ENCODE results near the gene KIRREL3.

KIRREL3 gene

DNA sequence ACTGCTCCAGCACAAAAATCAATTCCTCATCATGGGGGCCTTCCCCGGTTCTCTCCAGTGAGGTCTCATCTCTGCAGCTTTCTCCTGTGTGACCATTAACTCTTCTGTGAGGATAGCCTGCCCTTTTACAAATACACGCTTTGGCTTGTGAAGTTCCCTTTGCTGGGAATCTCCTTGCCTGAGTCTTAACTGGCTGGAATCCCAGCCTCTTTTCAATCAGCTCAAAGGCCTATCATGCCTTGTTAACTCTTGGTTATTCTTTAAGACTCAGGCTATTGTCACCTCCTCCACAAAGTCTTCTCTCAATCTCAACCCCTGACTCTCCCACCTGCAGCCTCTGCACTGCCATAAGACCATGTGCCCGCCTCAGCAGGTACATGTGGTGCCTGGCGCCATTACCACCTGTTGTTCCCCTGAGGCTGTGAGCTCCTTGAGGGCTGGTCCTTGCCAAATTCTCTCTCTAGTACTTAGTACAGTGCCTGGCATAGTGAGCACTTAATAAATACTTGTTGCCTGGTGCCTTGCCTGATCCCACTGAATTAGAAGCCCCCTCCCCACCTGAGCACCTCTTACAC, 516.9 kb downstream of the KIRREL3 start:
- peaks cover 6% of the 10 kb centered on the region for H3K4me1 ChIP-seq (ENCODE audit: control insufficient read depth, low read depth, low read length)
- H3K27ac ChIP-seq (ENCODE audit: low read length): no peak overlapping the region
- H3K4me3 ChIP-seq (ENCODE audit: low read length): no peak overlapping the region

DNA sequence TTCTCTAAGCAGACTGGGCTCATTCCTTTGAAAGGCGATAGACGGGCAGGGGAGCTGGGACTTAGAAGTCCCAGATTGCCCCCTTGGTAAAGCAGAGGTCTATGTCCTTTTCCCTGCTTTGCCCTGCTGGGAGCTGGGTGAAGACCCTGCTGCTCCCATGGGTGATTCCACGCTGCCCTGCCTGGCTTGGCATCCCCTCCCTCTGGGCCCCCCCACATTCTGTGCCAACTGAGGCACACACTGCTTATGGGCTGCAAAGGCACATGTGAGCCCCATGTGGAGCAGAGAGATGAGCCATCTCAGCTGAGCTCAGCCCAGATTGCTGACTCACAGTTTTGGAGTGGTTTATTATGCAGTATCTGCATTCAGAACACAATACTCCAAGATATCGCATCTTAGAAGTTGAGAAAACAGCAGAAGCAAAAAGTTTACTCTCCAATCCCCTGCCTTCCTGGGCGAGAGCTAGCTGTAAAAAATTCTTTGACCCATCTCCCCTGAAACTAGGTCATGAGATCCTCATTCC, 517.9 kb downstream of the KIRREL3 start:
- Histone ChIP-seq H3K36me3 (ENCODE audit: control insufficient read depth, low read depth, low read length) (no peaks in the 10 kb centered on the region), H3K9ac (ENCODE audit: low read length) (no peak overlapping the region), H3K27ac (ENCODE audit: low read length) (no peak overlapping the region), H3K27me3 (ENCODE audit: control insufficient read depth, insufficient read depth, low read length) (no peaks in the 10 kb centered on the region), H3K4me3 (ENCODE audit: low read length) (no peak overlapping the region), H3K9me3 (ENCODE audit: control insufficient read depth, low read depth, low read length) (no peaks in the 10 kb centered on the region), H3K4me1 (ENCODE audit: control insufficient read depth, low read depth, low read length) (peaks cover 6% of the 10 kb centered on the region)

More for the DNA sequence above, 516.9 kb downstream of the KIRREL3 start:
- H3K27me3 ChIP-seq (ENCODE audit: control insufficient read depth, insufficient read depth, low read length): no peaks in the 10 kb centered on the region
- H3K36me3 ChIP-seq (ENCODE audit: control insufficient read depth, low read depth, low read length): no peaks in the 10 kb centered on the region
- H3K9me3 ChIP-seq (ENCODE audit: control insufficient read depth, low read depth, low read length): no peaks in the 10 kb centered on the region
- no peak overlapping the region for H3K9ac ChIP-seq (ENCODE audit: low read length)

DNA sequence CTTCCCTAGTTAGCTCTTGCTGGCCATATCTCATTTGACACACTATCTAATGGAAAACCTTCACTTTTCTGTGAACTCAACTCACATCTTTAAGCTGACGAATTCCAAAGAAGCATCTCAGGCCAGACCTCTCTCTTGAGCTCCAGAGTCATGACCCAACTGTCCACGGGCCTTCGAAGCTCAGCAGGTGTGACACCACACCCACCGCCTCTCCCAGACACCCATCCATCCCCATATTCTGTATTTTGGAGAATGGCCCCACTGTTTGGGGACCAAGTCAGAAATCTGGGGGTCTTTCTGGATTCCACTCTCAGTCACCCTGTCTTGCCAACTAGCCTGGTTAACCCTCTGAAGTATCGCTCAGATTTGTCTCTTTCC, 519.3 kb downstream of the KIRREL3 start:
- Histone ChIP-seq H3K9ac (ENCODE audit: low read length) (no peak overlapping the region), H3K4me1 (ENCODE audit: control insufficient read depth, low read depth, low read length) (peaks cover 6% of the 10 kb centered on the region), H3K27me3 (ENCODE audit: control insufficient read depth, insufficient read depth, low read length) (no peaks in the 10 kb centered on the region), H3K36me3 (ENCODE audit: control insufficient read depth, low read depth, low read length) (no peaks in the 10 kb centered on the region), H3K27ac (ENCODE audit: low read length) (no peak overlapping the region), H3K9me3 (ENCODE audit: control insufficient read depth, low read depth, low read length) (no peaks in the 10 kb centered on the region), H3K4me3 (ENCODE audit: low read length) (no peak overlapping the region)

- peak overlapping the region; percentile 50 for H3K9ac ChIP-seq (ENCODE audit: low read length)
- peak overlapping the region; percentile 31 for H3K27ac ChIP-seq (ENCODE audit: low read length)
- H3K4me1 ChIP-seq (ENCODE audit: control insufficient read depth, low read depth, low read length): peaks cover 6% of the 10 kb centered on the region
- no peak overlapping the region for H3K4me3 ChIP-seq (ENCODE audit: low read length)
- H3K27me3 ChIP-seq (ENCODE audit: control insufficient read depth, insufficient read depth, low read length): no peaks in the 10 kb centered on the region
- H3K36me3 ChIP-seq (ENCODE audit: control insufficient read depth, low read depth, low read length): no peaks in the 10 kb centered on the region
- H3K9me3 ChIP-seq (ENCODE audit: control insufficient read depth, low read depth, low read length): no peaks in the 10 kb centered on the region
Measured at GRCh38 chr11:126480410-126481302, 519.9 kb downstream of the KIRREL3 start.

- Histone ChIP-seq H3K36me3 (ENCODE audit: control insufficient read depth, low read depth, low read length) (no peaks in the 10 kb centered on the region), H3K27me3 (ENCODE audit: control insufficient read depth, insufficient read depth, low read length) (no peaks in the 10 kb centered on the region), H3K9me3 (ENCODE audit: control insufficient read depth, low read depth, low read length) (no peaks in the 10 kb centered on the region), H3K4me3 (ENCODE audit: low read length) (no peak overlapping the region), H3K27ac (ENCODE audit: low read length) (no peak overlapping the region), H3K9ac (ENCODE audit: low read length) (no peak overlapping the region), H3K4me1 (ENCODE audit: control insufficient read depth, low read depth, low read length) (peaks cover 6% of the 10 kb centered on the region)
Measured at GRCh38 chr11:126480015-126480409, 520.6 kb downstream of the KIRREL3 start.

DNA sequence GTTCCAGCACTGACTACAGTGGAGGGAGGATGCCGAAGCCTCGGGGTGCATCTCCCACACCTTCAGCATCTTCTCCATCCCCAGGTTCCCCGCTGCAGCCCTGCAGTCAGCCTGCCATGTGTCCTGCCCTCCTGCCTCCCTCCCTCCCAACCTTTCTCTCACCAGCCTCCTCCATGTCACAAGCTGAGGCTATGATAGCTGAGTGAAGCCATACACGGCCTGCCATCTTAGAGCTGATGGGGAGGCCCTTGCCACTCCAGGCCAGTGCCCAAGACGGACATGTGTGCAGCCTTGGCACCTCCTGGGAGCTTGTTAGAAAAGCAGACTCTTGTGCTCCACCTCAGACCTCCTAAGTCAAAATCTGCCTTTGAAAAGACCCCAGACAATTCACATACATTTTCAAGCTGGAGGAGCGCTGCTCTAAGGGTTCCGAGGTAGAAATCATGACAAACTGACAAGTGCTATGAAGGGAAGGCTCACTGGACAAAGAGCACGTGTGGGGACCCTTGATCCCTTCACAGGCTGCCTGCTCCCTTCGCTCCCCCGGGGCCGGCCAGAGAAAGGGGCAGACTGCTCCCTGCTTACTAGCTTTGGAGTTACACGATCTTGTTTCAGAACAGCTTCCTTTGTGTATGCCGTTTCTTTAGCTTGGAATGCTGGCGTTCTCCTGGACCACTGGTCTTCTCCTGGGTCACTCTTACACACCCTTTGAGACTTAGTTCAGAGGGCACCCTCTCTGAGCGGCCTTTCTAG, 521.2 kb downstream of the KIRREL3 start:
- Histone ChIP-seq H3K36me3 (ENCODE audit: control insufficient read depth, low read depth, low read length) (no peaks in the 10 kb centered on the region), H3K4me1 (ENCODE audit: control insufficient read depth, low read depth, low read length) (peaks cover 6% of the 10 kb centered on the region), H3K4me3 (ENCODE audit: low read length) (no peak overlapping the region), H3K27me3 (ENCODE audit: control insufficient read depth, insufficient read depth, low read length) (no peaks in the 10 kb centered on the region), H3K27ac (ENCODE audit: low read length) (no peak overlapping the region), H3K9me3 (ENCODE audit: control insufficient read depth, low read depth, low read length) (no peaks in the 10 kb centered on the region), H3K9ac (ENCODE audit: low read length) (no peak overlapping the region)

DNA sequence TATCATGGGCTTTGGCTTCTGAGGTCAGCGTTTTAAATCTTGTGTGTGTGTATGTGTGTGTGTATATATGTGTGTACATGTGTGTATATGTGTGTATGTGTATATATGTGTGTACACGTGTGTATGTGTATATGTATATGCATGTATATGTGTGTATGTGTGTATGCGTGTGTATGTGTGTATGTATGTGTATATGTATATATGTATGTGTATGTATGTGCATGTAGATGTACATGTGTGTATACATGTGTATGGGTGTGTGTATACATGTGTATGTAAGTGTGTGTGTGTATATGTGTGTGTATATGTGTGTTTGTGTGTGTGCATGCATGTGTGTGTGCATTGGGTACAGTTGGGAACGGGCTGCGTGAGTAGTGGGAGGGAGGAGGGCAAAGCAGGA, 522.1 kb downstream of the KIRREL3 start:
- Histone ChIP-seq H3K9ac (ENCODE audit: low read length) (no peak overlapping the region), H3K9me3 (ENCODE audit: control insufficient read depth, low read depth, low read length) (no peaks in the 10 kb centered on the region), H3K36me3 (ENCODE audit: control insufficient read depth, low read depth, low read length) (no peaks in the 10 kb centered on the region), H3K27me3 (ENCODE audit: control insufficient read depth, insufficient read depth, low read length) (no peaks in the 10 kb centered on the region), H3K27ac (ENCODE audit: low read length) (no peak overlapping the region), H3K4me1 (ENCODE audit: control insufficient read depth, low read depth, low read length) (peaks cover 6% of the 10 kb centered on the region), H3K4me3 (ENCODE audit: low read length) (no peak overlapping the region)

DNA sequence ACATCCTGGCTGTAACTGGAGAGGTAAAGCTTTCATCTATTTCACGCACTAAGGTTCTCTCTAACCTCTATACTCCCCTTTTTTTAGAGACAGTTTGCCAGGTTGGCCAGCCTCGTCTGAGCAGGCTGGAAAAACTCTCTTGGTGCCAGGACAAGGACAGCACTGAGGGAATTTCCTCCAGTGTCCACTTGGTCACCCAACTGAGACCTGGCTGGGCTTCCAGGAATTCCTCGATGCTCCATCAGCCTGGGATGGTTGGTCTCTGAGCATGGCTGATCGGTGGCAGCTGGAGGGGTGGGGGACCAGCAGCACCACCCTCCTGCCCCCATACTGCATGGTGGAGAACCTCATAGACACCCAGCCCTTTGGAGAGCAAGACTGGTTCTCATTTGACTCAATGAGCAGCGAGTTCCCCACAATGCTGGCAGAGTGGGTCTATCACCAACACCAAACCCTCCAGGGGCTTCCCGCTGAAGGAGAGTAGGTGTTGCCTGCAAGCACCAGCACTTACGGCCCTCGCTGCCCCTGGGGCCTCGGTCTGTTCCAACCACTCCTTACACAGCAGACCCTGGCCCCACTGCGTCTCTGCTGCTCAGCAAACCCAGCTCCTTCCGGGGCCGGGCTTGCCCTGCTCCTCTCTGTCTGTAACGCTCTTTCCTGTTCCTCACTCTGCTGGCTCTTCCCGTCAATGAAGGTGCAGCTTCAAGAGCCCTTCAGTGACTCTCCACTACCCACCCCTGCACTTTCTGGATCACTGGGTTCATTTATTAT, 522.9 kb downstream of the KIRREL3 start:
- H3K4me1 ChIP-seq (ENCODE audit: control insufficient read depth, low read depth, low read length): peaks cover 6% of the 10 kb centered on the region
- no peaks in the 10 kb centered on the region for H3K27me3 ChIP-seq (ENCODE audit: control insufficient read depth, insufficient read depth, low read length)
- no peak overlapping the region for H3K27ac ChIP-seq (ENCODE audit: low read length)
- H3K36me3 ChIP-seq (ENCODE audit: control insufficient read depth, low read depth, low read length): no peaks in the 10 kb centered on the region
- no peaks in the 10 kb centered on the region for H3K9me3 ChIP-seq (ENCODE audit: control insufficient read depth, low read depth, low read length)
- H3K9ac ChIP-seq (ENCODE audit: low read length): no peak overlapping the region
- no peak overlapping the region for H3K4me3 ChIP-seq (ENCODE audit: low read length)

GRCh38 chr11:126476977-126477376, 523.6 kb downstream of the KIRREL3 start:
- no peaks in the 10 kb centered on the region for H3K9me3 ChIP-seq (ENCODE audit: control insufficient read depth, low read depth, low read length)
- no peaks in the 10 kb centered on the region for H3K36me3 ChIP-seq (ENCODE audit: control insufficient read depth, low read depth, low read length)
- H3K9ac ChIP-seq (ENCODE audit: low read length): no peak overlapping the region
- H3K4me3 ChIP-seq (ENCODE audit: low read length): no peak overlapping the region
- peaks cover 6% of the 10 kb centered on the region for H3K4me1 ChIP-seq (ENCODE audit: control insufficient read depth, low read depth, low read length)
- no peak overlapping the region for H3K27ac ChIP-seq (ENCODE audit: low read length)
- no peaks in the 10 kb centered on the region for H3K27me3 ChIP-seq (ENCODE audit: control insufficient read depth, insufficient read depth, low read length)

DNA sequence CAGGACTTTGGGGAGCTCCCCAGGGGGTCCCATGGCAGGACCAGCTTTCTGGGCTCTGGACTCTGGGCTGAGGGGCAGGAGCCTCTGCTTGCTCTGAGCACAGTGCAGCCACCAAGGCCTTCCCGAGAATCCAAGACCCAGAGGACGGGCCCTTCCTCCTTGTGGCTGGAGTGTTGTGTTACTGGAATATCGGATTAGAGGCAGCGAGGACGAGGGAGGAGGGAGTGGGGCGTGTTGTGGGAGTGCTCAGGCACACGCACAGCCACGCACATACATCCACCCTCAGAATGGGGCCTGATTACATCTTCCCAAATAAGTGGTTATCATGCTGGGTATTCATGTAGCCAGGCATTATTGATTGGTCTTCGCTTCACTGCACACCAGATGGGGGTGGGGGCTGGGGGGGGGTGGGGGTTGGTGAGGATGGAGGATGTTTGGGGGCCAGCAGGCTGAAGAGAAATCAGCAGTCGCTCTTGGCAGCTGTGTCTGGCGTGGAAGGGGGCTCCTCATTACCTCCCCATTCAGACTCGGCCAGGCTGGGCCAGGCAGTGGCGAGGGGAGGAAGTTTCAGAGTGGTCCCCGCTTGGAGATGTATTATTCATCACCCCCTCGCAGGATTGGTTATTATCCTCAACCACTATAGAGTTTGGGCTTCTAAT, 524.2 kb downstream of the KIRREL3 start:
- Histone ChIP-seq H3K36me3 (ENCODE audit: control insufficient read depth, low read depth, low read length) (no peaks in the 10 kb centered on the region), H3K9ac (ENCODE audit: low read length) (no peak overlapping the region), H3K9me3 (ENCODE audit: control insufficient read depth, low read depth, low read length) (no peaks in the 10 kb centered on the region), H3K4me3 (ENCODE audit: low read length) (no peak overlapping the region), H3K4me1 (ENCODE audit: control insufficient read depth, low read depth, low read length) (peaks cover 6% of the 10 kb centered on the region), H3K27ac (ENCODE audit: low read length) (no peak overlapping the region), H3K27me3 (ENCODE audit: control insufficient read depth, insufficient read depth, low read length) (no peaks in the 10 kb centered on the region)
